Dendritic cell treated with granulocyte-macrophage colony-stimulating factor and Interleukin-4, amounts not matched to agents 40 ng/mL and 50 ng/mL, for 4 days (primary cell): ENCODE results near the gene MYO10.

Source experiments
- H3K27ac Mint-ChIP-seq: one replicate; pipeline ENCODE4 v1.8.0; 2022; ENCODE audit warnings: mild to moderate bottlenecking, mixed read lengths
- H3K27me3 Mint-ChIP-seq: one replicate; pipeline ENCODE4 v1.8.0; 2022; ENCODE audit warnings: mild to moderate bottlenecking, mixed read lengths
- H3K36me3 Mint-ChIP-seq: one replicate; pipeline ENCODE4 v1.8.0; 2022; ENCODE audit warnings: low read depth, mixed read lengths
- H3K4me1 Mint-ChIP-seq: one replicate; pipeline ENCODE4 v1.8.0; 2022; ENCODE audit warnings: low read depth, mixed read lengths
- H3K4me3 Mint-ChIP-seq: one replicate; pipeline ENCODE4 v1.8.0; 2022; ENCODE audit warnings: mild to moderate bottlenecking, moderate library complexity, mixed read lengths
- H3K9me3 Mint-ChIP-seq: one replicate; pipeline ENCODE4 v1.8.0; 2022; ENCODE audit warnings: mixed read lengths
- intact Hi-C: fragments of 100-400 bp; cut with micrococcal nuclease; formaldehyde crosslinking; loops from one replicate; pipeline ENCODE4 v1.15.0; 2022

The MYO10 gene

GRCh38 chr5:16864631-16865131 lies 71.4 kb downstream of the MYO10 start:
- intact Hi-C loops: no loop called here
- Mint-ChIP-seq H3K27ac (no peak overlapping the region), H3K36me3 (no peaks in the 10 kb centered on the region), H3K9me3 (peaks cover 10% of the 10 kb centered on the region), H3K27me3 (no peaks in the 10 kb centered on the region), H3K4me1 (no peaks in the 10 kb centered on the region), H3K4me3 (no peak overlapping the region)

- Mint-ChIP-seq H3K4me1 (no peaks in the 10 kb centered on the region), H3K9me3 (peaks cover 10% of the 10 kb centered on the region), H3K4me3 (no peak overlapping the region), H3K36me3 (no peaks in the 10 kb centered on the region), H3K27me3 (no peaks in the 10 kb centered on the region), H3K27ac (no peak overlapping the region)
- intact Hi-C loops: no loop called here
Observed at GRCh38 chr5:16863469-16863946, 72.6 kb downstream of the MYO10 start.

DNA sequence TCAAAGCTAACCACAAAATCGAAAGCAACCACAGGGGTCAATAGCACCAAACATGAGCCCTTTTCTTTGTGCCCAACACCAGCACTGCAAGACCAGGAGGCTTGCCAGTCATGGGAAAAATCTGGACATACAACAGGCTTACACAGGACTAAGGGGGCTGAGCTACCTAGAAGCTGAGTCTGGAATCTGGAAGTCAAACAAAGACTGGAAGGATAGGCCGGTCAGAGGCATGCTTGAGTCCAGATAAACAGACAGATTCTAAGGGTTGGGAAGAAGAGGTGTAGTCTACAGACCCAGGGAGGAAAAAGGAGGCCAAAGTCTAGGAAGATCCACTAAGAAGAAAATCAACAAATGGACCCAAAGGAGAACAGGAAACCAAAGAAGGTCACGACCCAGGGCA lies 73.3 kb downstream of the MYO10 start:
- Mint-ChIP-seq H3K4me3 (no peak overlapping the region), H3K9me3 (peaks cover 10% of the 10 kb centered on the region), H3K27ac (no peak overlapping the region), H3K36me3 (no peaks in the 10 kb centered on the region), H3K4me1 (no peaks in the 10 kb centered on the region), H3K27me3 (no peaks in the 10 kb centered on the region)
- intact Hi-C loops: no loop called here

DNA sequence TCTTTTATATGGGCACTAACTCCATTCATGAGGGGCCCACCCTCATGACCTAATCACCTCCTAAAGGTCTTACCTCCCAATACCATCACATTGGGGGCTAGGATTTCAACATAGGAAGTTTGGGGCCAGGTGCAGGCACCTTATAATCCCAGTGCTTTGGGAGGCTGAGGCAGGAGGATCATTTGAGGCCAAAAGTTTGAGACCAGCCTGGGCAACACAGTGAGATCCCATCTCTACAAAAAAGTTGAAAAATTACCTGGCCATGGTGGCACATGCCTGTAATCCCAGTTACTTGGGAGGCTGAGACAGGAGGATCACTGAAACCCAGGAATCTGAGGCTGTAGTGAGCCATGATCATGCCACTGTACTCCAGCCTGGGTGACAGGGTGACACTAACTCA lies 76.7 kb downstream of the MYO10 start:
- no peaks in the 10 kb centered on the region for H3K4me1 Mint-ChIP-seq
- intact Hi-C loops: no loop called here
- no peak overlapping the region for H3K4me3 Mint-ChIP-seq
- no peaks in the 10 kb centered on the region for H3K27me3 Mint-ChIP-seq
- H3K9me3 Mint-ChIP-seq: peaks cover 10% of the 10 kb centered on the region
- H3K27ac Mint-ChIP-seq: no peak overlapping the region
- no peaks in the 10 kb centered on the region for H3K36me3 Mint-ChIP-seq

GRCh38 chr5:16858151-16858550 lies 77.9 kb downstream of the MYO10 start:
- no peaks in the 10 kb centered on the region for H3K27me3 Mint-ChIP-seq
- intact Hi-C loops: no loop called here
- no peaks in the 10 kb centered on the region for H3K4me1 Mint-ChIP-seq
- peaks cover 10% of the 10 kb centered on the region for H3K9me3 Mint-ChIP-seq
- H3K27ac Mint-ChIP-seq: no peak overlapping the region
- H3K36me3 Mint-ChIP-seq: no peaks in the 10 kb centered on the region
- H3K4me3 Mint-ChIP-seq: no peak overlapping the region

DNA sequence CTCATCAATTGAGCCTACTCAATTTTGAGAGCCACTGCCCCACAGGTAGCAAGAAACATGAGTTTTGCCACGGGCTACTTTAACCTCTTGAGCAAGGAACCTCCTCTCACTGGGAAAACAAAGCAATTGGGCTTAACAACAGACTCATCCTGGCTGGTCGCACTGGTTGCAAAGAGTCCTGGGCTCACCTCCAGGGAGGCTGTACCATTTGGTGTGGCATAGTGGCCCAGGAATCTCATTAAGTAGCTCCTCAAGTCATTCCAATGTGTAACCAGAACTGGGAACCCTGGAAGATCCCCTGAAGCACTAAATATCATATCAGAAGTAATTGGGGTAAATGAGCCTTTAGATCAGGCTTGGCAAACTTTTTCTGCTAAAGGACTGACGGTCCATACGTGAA lies 78.5 kb downstream of the MYO10 start:
- no peak overlapping the region for H3K4me3 Mint-ChIP-seq
- H3K9me3 Mint-ChIP-seq: peaks cover 10% of the 10 kb centered on the region
- no peaks in the 10 kb centered on the region for H3K36me3 Mint-ChIP-seq
- no peaks in the 10 kb centered on the region for H3K4me1 Mint-ChIP-seq
- intact Hi-C loops: no loop called here
- H3K27me3 Mint-ChIP-seq: no peaks in the 10 kb centered on the region
- H3K27ac Mint-ChIP-seq: no peak overlapping the region

GRCh38 chr5:16856531-16856930 lies 79.6 kb downstream of the MYO10 start:
- intact Hi-C loops: no loop called here
- Mint-ChIP-seq H3K9me3 (peaks cover 10% of the 10 kb centered on the region), H3K27ac (no peak overlapping the region), H3K4me1 (no peaks in the 10 kb centered on the region), H3K27me3 (no peaks in the 10 kb centered on the region), H3K4me3 (no peak overlapping the region), H3K36me3 (no peaks in the 10 kb centered on the region)

DNA sequence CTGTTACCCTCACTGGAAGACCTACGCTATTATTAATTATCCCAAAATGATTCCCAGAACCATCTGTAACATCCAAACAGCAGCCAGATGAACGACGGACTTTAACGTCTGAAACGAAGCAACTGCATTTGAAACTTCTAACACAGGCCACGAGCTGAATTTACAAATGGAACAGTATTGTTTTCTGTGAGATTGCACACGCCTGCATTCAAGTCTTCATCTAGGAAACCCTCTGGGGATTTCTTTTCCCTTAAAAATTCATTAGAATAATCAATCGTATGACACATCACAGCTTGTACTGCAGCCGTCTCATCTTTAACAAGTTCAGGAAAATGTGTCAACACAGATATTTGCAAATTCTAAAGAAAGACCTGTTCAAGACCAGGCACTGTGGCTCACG lies 80.2 kb downstream of the MYO10 start:
- no peaks in the 10 kb centered on the region for H3K36me3 Mint-ChIP-seq
- no peak overlapping the region for H3K27ac Mint-ChIP-seq
- intact Hi-C loops: no loop called here
- H3K9me3 Mint-ChIP-seq: peaks cover 10% of the 10 kb centered on the region
- H3K4me3 Mint-ChIP-seq: no peak overlapping the region
- H3K4me1 Mint-ChIP-seq: no peaks in the 10 kb centered on the region
- no peaks in the 10 kb centered on the region for H3K27me3 Mint-ChIP-seq

DNA sequence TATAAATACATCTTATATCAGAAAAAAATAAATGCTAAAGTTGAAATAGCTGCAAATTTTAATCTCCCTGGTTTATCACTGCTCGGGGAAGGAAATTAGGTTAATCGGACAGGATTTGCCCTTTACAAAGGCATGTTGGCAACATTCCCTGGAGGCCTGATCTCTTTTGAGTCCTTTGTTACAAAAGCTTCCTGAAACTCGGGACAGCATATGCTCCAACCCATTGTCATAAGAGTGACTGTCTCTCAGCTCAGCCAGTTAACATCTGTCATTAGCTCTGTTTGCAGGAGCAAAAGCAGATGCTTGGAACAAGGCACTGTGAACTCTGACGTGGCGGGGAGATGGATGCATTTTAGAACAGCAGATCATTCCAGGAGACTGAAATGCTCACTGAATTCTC lies 80.6 kb downstream of the MYO10 start:
- no peak overlapping the region for H3K27ac Mint-ChIP-seq
- H3K27me3 Mint-ChIP-seq: no peaks in the 10 kb centered on the region
- intact Hi-C loops: no loop called here
- H3K4me1 Mint-ChIP-seq: no peaks in the 10 kb centered on the region
- H3K36me3 Mint-ChIP-seq: no peaks in the 10 kb centered on the region
- no peak overlapping the region for H3K4me3 Mint-ChIP-seq
- H3K9me3 Mint-ChIP-seq: peaks cover 7% of the 10 kb centered on the region

DNA sequence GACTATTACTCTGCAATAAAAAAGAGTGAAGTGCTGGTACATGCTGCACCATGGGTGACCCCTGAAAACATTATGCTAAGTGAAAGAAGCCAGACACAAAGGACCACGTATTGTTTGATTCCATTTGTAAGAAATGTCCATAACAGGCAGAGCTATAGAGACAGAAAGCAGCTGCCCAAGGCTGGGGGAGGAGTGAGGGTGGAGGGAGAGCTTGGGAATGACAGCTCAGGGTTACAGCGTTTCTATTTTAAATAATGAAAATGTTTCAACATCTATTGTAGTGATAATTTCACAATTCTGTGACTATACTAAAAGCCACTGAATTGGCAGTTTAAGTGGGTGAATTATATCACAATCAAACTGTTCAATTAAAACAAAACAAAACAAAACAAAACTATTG lies 81.7 kb downstream of the MYO10 start:
- Mint-ChIP-seq H3K4me1 (no peaks in the 10 kb centered on the region), H3K27me3 (no peaks in the 10 kb centered on the region), H3K27ac (no peak overlapping the region), H3K9me3 (no peaks in the 10 kb centered on the region), H3K4me3 (no peak overlapping the region), H3K36me3 (no peaks in the 10 kb centered on the region)
- intact Hi-C loops: no loop called here

DNA sequence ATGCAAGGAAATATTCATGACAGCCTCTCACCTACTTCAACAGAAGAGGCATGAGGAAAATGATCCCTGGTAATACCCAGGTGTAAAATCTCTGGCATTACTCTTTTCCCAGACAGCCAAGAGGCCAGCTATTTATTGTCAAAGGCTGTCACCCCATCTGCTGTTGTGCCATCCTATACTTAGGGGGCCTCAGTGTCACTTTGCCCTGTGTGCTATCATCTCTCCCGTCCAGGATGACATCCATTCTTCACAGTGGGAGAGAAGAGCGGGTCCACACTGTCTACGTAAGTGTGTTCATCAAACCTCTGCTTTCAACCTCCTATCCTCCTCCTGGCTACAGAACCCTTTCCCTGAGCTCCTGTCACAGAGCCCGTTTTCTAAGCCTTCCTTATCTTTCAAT lies 82.6 kb downstream of the MYO10 start:
- Mint-ChIP-seq H3K36me3 (no peaks in the 10 kb centered on the region), H3K27ac (no peak overlapping the region), H3K27me3 (no peaks in the 10 kb centered on the region), H3K4me1 (no peaks in the 10 kb centered on the region), H3K4me3 (no peak overlapping the region), H3K9me3 (no peaks in the 10 kb centered on the region)
- intact Hi-C loops: no loop called here

DNA sequence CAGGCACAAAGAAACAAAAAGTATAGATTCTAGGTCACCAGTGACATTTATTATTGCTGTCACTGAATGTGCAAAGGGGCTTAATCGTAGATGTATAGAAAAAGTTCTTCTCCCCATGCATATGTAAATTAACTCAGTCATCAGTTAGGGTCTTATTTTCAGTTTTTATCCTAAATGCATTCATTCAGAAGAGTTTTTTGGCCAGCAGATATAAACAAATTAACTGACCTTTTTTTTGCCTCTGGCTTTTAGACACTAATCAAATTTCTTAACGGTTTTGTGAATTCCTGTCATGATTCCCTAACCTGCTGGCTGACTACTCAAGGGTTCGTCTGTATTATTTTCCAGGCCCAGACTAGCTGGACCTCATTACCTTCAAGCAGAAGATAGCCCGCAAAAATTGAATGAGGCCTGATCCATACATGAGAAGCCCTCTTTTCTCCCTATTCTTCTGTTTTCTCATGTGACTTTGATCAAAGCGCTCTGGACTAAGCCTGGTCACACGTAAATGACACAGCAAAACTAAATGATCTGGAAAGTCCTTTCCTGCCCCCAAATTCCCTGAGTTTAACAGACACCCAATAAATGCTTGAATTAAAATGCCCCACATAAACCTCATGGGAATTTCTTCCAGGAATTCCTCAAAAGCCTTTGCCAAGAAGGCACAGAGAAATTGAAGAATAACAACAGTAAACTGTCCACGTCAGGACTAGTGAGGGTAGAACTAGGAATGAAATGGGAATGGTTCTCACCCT lies 83.7 kb downstream of the MYO10 start:
- H3K4me1 Mint-ChIP-seq: no peaks in the 10 kb centered on the region
- H3K36me3 Mint-ChIP-seq: no peaks in the 10 kb centered on the region

GRCh38 chr5:16849775-16850174 lies 86.3 kb downstream of the MYO10 start:
- no peaks in the 10 kb centered on the region for H3K9me3 Mint-ChIP-seq
- H3K4me3 Mint-ChIP-seq: no peak overlapping the region
- intact Hi-C loops: no loop called here
- H3K27me3 Mint-ChIP-seq: no peaks in the 10 kb centered on the region
- no peaks in the 10 kb centered on the region for H3K4me1 Mint-ChIP-seq
- H3K27ac Mint-ChIP-seq: no peak overlapping the region
- H3K36me3 Mint-ChIP-seq: no peaks in the 10 kb centered on the region

More for the DNA sequence above, 83.7 kb downstream of the MYO10 start:
- Mint-ChIP-seq H3K4me3 (no peak overlapping the region), H3K27me3 (no peaks in the 10 kb centered on the region), H3K27ac (no peak overlapping the region), H3K9me3 (no peaks in the 10 kb centered on the region)
- intact Hi-C loops: no loop called here

DNA sequence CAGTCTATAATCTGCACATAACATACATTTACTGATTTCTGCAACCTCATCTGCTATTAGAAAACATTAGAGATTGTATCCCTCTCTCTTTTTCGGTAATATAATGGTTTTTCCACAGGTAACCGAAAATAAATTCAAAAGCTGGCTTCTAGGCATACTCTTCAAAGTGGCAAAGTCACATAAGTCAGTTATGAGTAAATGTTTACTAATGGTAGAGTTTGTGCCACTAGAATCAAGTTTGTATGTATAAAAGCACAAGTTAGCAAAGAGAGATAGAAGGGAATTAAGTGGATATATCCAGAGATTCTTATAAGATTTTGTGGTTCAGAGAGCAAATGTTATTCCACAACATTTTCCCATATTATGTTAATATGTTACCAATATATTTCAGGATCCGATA lies 86.9 kb downstream of the MYO10 start:
- no peaks in the 10 kb centered on the region for H3K27me3 Mint-ChIP-seq
- H3K36me3 Mint-ChIP-seq: no peaks in the 10 kb centered on the region
- intact Hi-C loops: no loop called here
- H3K9me3 Mint-ChIP-seq: no peaks in the 10 kb centered on the region
- H3K4me1 Mint-ChIP-seq: no peaks in the 10 kb centered on the region
- no peak overlapping the region for H3K27ac Mint-ChIP-seq
- no peak overlapping the region for H3K4me3 Mint-ChIP-seq

DNA sequence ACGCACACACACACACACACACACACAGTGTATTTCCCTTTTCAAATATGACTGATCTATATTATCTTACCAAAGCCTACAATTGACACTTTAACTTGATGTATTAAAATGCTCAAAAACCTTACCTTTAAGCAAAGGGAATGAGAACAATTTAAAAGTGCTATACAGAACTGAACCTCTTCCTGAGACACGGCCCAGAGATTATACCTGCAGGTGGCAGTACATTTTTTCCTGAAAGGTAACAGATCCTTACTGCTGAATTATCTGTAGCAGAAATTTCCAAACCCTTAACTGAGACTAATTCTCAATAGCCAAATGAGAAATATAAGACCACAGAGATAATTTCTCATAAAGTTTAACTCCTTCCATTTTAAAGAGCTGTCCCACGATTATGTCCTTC lies 91.1 kb downstream of the MYO10 start:
- Mint-ChIP-seq H3K4me3 (no peak overlapping the region), H3K4me1 (no peaks in the 10 kb centered on the region), H3K9me3 (no peaks in the 10 kb centered on the region), H3K27me3 (peaks cover 3% of the 10 kb centered on the region), H3K27ac (no peak overlapping the region), H3K36me3 (no peaks in the 10 kb centered on the region)
- intact Hi-C loops: no loop called here
